HUES48 (cell line): Measurements from ENCODE around the gene FBRS.
"Not testable (repeated sequence)": the region's sequence is repeated elsewhere in the genome, so short reads cannot be mapped to it uniquely, and the experiment has no call there.

ENCODE experiments used
- H3K27ac ChIP-seq: one replicate; pipeline ENCODE4 v1.7.0; 2013; ENCODE audit warnings: low read depth, low read length, inconsistent platforms
- H3K27me3 ChIP-seq: 2 replicates; pipeline ENCODE4 v1.6.1; 2013; ENCODE audit warnings: mild to moderate bottlenecking, low read length; ENCODE audit not compliant: control insufficient read depth, insufficient read depth
- H3K36me3 ChIP-seq: 2 replicates; pipeline ENCODE4 v1.6.1; 2013; ENCODE audit warnings: low read length; ENCODE audit not compliant: control insufficient read depth, insufficient read depth
- H3K4me1 ChIP-seq: 2 replicates; pipeline ENCODE4 v1.6.1; 2013; ENCODE audit warnings: mild to moderate bottlenecking, low read length; ENCODE audit not compliant: control insufficient read depth, insufficient read depth
- H3K4me3 ChIP-seq: 2 replicates; pipeline ENCODE4 v1.5.1; 2013; ENCODE audit warnings: mild to moderate bottlenecking, low read depth, low read length
- H3K9ac ChIP-seq: 2 replicates; pipeline ENCODE4 v1.6.1; 2013; ENCODE audit warnings: mild to moderate bottlenecking, low read depth, low read length, moderate library complexity
- H3K9me3 ChIP-seq: 2 replicates; pipeline ENCODE4 v1.6.1; 2013; ENCODE audit warnings: low read length; ENCODE audit not compliant: control insufficient read depth, insufficient read depth

The FBRS gene

DNA sequence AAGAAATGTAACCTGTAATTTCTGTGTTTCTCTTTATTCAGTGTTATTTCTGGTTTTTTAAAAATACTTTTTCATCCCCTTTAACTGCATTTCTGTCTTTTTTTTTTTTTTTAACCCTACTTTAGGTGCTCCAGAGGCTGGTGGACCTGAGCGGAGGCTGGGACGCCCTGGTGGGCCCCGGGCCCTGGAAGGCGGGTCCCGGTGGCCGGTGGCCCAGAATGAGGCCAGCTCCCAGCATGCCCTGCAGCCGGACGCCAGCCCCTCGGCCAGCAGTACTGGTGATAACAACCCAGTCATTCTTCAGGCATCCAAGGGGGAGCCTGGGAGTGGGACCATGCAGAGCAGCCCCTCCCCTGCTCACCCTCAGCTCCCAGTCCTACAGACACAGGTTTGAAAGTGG is 42.3 kb downstream of the FBRS start:
- peaks cover 53% of the 10 kb centered on the region for H3K36me3 ChIP-seq
- H3K9ac ChIP-seq, result no peak overlapping the region

GRCh38 chr16:30700971-30701370 is 42.7 kb downstream of the FBRS start:
- no peak overlapping the region for H3K4me3 ChIP-seq
- no peaks in the 10 kb centered on the region for H3K9me3 ChIP-seq
- H3K27ac ChIP-seq, result no peak overlapping the region
- peaks cover 17% of the 10 kb centered on the region for H3K27me3 ChIP-seq
- H3K4me1 ChIP-seq, result peaks cover 5% of the 10 kb centered on the region; the same call in 1 of the 2 replicates
- peaks cover 58% of the 10 kb centered on the region for H3K36me3 ChIP-seq
- no peak overlapping the region for H3K9ac ChIP-seq

More for the DNA sequence above, 42.3 kb downstream of the FBRS start:
- H3K4me1 ChIP-seq, result peaks cover 5% of the 10 kb centered on the region; the same call in 1 of the 2 replicates
- H3K9me3 ChIP-seq, result no peaks in the 10 kb centered on the region
- no peak overlapping the region for H3K4me3 ChIP-seq
- H3K27ac ChIP-seq, result no peak overlapping the region
- H3K27me3 ChIP-seq, result peaks cover 21% of the 10 kb centered on the region

- H3K27ac ChIP-seq, H3K9me3 ChIP-seq, H3K4me3 ChIP-seq, H3K27me3 ChIP-seq, H3K4me1 ChIP-seq, H3K9ac ChIP-seq: not testable (repeated sequence)
- H3K36me3 ChIP-seq, result peaks cover 79% of the 10 kb centered on the region
Observed at GRCh38 chr16:30703071-30703470, 44.8 kb downstream of the FBRS start.

GRCh38 chr16:30703971-30704370 is 45.7 kb downstream of the FBRS start:
- H3K4me3 ChIP-seq, result no peak overlapping the region
- H3K36me3 ChIP-seq, result peaks cover 88% of the 10 kb centered on the region
- H3K9me3 ChIP-seq, result no peaks in the 10 kb centered on the region
- no peaks in the 10 kb centered on the region; the same call in 1 of the 2 replicates for H3K4me1 ChIP-seq
- no peak overlapping the region for H3K27ac ChIP-seq
- H3K27me3 ChIP-seq, result no peaks in the 10 kb centered on the region
- no peak overlapping the region for H3K9ac ChIP-seq

GRCh38 chr16:30706046-30706445 is 47.8 kb downstream of the FBRS start:
- H3K9ac ChIP-seq, result no peak overlapping the region
- H3K36me3 ChIP-seq, result peaks cover 95% of the 10 kb centered on the region

DNA sequence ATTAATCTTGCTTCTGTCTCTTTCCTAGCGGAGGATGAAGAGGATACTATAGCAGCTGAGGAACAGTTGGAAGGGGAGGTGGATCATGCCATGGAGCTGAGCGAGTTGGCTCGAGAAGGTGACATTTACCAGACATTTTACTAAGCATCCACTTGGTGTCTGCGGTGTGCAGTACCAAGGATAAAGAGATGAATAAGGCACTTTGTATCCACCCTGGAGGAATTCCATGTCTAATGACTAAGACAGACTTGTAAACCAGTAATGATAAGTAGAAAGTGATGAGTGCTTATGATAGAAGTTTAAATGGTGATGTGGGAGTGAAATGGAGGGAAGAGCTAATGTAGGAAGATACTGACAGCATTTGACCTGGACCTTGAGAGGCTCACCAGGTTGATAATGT is 52.7 kb downstream of the FBRS start:
- Histone ChIP-seq H3K4me1 (no peaks in the 10 kb centered on the region), H3K36me3 (peaks cover 97% of the 10 kb centered on the region), H3K27me3 (no peaks in the 10 kb centered on the region), H3K9me3 (no peaks in the 10 kb centered on the region), H3K4me3 (no peak overlapping the region), H3K27ac (no peak overlapping the region), H3K9ac (no peak overlapping the region)

More at GRCh38 chr16:30706046-30706445, 47.8 kb downstream of the FBRS start:
- no peak overlapping the region for H3K27ac ChIP-seq
- no peaks in the 10 kb centered on the region for H3K27me3 ChIP-seq
- H3K4me3 ChIP-seq, result no peak overlapping the region
- no peaks in the 10 kb centered on the region for H3K4me1 ChIP-seq
- H3K9me3 ChIP-seq, result no peaks in the 10 kb centered on the region

- Histone ChIP-seq H3K36me3 (peaks cover 97% of the 10 kb centered on the region), H3K27me3 (no peaks in the 10 kb centered on the region), H3K9me3 (no peaks in the 10 kb centered on the region), H3K4me3 (no peak overlapping the region), H3K27ac (no peak overlapping the region), H3K9ac (no peak overlapping the region), H3K4me1 (no peaks in the 10 kb centered on the region)
Observed at GRCh38 chr16:30711712-30712111, 53.5 kb downstream of the FBRS start.

GRCh38 chr16:30715750-30716445 is 57.7 kb downstream of the FBRS start:
- no peak overlapping the region for H3K9ac ChIP-seq
- no peaks in the 10 kb centered on the region for H3K4me1 ChIP-seq
- H3K27ac ChIP-seq, result no peak overlapping the region
- H3K36me3 ChIP-seq, result peaks cover 91% of the 10 kb centered on the region
- no peaks in the 10 kb centered on the region for H3K27me3 ChIP-seq
- no peaks in the 10 kb centered on the region for H3K9me3 ChIP-seq
- no peak overlapping the region for H3K4me3 ChIP-seq

DNA sequence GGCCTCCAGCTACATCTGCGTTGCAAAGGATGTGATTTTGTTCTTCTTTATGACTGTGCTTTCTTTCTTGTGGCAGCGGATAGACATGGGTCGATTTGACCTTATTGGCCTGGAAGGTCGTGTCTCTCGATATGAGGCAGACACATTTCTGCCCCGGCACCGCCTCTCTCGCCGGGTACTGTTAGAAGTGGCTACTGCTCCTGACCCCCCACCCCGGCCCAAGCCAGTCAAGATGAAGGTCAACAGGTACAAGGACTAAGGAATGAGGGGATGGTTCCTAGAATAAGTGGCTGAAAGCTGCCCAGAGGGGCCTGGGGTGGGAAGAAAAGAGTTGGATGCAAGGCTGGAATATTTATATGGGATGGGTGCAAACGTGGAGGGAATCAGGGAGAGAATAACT is 61.9 kb downstream of the FBRS start:
- no peak overlapping the region for H3K27ac ChIP-seq
- no peak overlapping the region for H3K4me3 ChIP-seq
- H3K4me1 ChIP-seq, result no peaks in the 10 kb centered on the region
- H3K36me3 ChIP-seq, result peaks cover 93% of the 10 kb centered on the region
- no peaks in the 10 kb centered on the region for H3K9me3 ChIP-seq
- no peaks in the 10 kb centered on the region for H3K27me3 ChIP-seq
- no peak overlapping the region for H3K9ac ChIP-seq
